Lower leg skin (tissue), 4 donors: Measurements from ENCODE around the gene FTH1. TPM values are rescaled to one million over a fixed set of nuclear protein-coding genes. Genes with fewer than 3 reads are reported as not detected.

Experiments used
- DNase-seq, 2 donors: peaks; one replicate each; pipeline ENCODE4 v3.0.0-alpha.2; 2019; ENCODE audit warnings: low spot score in 2 of 2
- H3K4me3 ChIP-seq: fragments of 200-600 bp; sonication (generic); 2 replicates; pipeline ENCODE4 v1.5.1; 2017; ENCODE audit warnings: mild to moderate bottlenecking, low read depth; ENCODE audit not compliant: poor library complexity, severe bottlenecking
- POLR2A ChIP-seq, 2 donors: fragments of 450-650 bp; IDR thresholded peaks; one replicate each; pipeline ENCODE4 v1.6.1; 2016 to 2017; ENCODE audit warnings: antibody characterized with exemption in 2 of 2, mild to moderate bottlenecking in 1 of 2, moderate library complexity in 1 of 2
- WGBS, 2 donors: methylation state at CpG; one replicate each; pipeline ENCODE4 v1.1.5; 2018; 5-methylcytosine and 5-hydroxymethylcytosine counted together
- intact Hi-C: fragments of 100-400 bp; cut with DNase I; formaldehyde crosslinking; loops from one replicate; pipeline ENCODE4 v1.15.0; 2023; ENCODE audit warnings: low total_unique reads
- total RNA-seq, 4 donors: library from RNA; depleted of rRNA; stranded (reverse); fragments of >200 nt; gene quantifications; one replicate each; pipeline ENCODE4 v1.1.0, GENCODE V29; 2016
- TF ChIP-seq, protein P1 (sequence below), 3 donors: fragments of 450-650 bp; IDR thresholded peaks; one replicate each; pipeline ENCODE4 v1.5.1; 2016; ENCODE audit warnings: antibody characterized with exemption in 3 of 3, mild to moderate bottlenecking in 3 of 3, moderate library complexity in 2 of 3

FTH1 gene
- total RNA-seq, 4 donors from 2014 or later = 583 to 1,081 (median 634) TPM

DNA sequence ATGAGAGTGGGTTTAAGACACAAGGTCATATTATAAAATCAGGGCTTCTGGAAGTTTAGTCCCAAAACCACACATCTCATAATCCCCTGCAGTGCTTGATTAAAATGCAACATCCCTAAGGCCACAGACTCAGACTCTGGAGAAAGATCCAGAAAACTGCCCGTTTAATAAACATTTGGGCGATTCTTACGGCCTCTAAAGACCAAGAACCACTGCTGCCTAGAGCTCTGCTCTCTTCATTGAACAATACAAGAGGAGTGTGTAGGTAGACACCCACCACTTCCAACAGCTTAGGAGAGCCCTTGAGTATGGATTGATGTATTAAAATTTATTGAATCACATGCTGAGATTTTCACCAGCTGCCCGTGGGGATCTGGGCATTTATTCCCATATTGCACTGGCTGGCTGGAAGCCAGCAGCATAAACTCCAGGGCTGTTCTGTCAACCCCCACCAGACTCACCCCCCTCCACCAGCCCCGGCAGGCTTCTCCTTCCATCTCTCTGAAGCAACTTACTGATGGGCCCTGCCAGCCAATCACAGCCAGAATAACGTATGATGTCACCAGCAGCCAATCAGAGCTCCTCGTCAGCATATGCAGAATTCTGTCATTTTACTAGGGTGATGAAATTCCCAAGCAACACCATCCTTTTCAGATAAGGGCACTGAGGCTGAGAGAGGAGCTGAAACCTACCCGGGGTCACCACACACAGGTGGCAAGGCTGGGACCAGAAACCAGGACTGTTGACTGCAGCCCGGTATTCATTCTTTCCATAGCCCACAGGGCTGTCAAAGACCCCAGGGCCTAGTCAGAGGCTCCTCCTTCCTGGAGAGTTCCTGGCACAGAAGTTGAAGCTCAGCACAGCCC lies 18.0 kb downstream of the FTH1 start:
- H3K4me3 ChIP-seq = no peak overlapping the region
- WGBS, 2 donors = 36 to 47% methylated on average over 9 of the region's 9 CpGs
- peak; percentile 82 to 95 for DNase-seq
- intact Hi-C loops = loop anchor here (5.0 kb wide), 1 partner anchor 52 kb away; no protein-coding TSS in a partner anchor
- no peak for TF ChIP-seq POLR2A (IDR thresholded peaks at IDR 0.05)
- TF ChIP-seq, protein P1, sequence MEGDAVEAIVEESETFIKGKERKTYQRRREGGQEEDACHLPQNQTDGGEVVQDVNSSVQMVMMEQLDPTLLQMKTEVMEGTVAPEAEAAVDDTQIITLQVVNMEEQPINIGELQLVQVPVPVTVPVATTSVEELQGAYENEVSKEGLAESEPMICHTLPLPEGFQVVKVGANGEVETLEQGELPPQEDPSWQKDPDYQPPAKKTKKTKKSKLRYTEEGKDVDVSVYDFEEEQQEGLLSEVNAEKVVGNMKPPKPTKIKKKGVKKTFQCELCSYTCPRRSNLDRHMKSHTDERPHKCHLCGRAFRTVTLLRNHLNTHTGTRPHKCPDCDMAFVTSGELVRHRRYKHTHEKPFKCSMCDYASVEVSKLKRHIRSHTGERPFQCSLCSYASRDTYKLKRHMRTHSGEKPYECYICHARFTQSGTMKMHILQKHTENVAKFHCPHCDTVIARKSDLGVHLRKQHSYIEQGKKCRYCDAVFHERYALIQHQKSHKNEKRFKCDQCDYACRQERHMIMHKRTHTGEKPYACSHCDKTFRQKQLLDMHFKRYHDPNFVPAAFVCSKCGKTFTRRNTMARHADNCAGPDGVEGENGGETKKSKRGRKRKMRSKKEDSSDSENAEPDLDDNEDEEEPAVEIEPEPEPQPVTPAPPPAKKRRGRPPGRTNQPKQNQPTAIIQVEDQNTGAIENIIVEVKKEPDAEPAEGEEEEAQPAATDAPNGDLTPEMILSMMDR (IDR thresholded peaks at IDR 0.05) = no peak

DNA sequence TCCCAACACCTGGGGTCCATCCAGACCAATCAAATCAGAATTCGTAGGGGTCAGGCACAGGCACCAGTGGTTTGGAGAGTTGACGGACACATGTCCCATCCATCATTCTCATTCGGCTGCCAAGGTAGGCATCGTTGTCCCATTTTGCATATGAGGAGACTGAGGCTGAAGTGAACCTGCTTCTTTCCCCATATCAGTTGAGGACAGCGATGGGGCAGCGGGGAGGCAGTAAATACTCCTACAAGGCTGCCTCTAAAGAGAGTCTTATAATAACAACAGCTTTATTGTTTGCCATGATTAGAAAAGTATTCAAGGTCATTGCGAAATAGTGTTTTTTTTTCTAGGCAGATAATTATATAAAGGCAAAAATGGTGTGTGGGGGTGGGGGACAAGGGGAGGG lies 18.9 kb downstream of the FTH1 start:
- no peak for TF ChIP-seq POLR2A (IDR thresholded peaks at IDR 0.05)
- TF ChIP-seq, protein P1 (IDR thresholded peaks at IDR 0.05) = no peak
- 82 to 85% methylated on average over 7 of the region's 7 CpGs for WGBS, 2 donors
- no peak overlapping the region for H3K4me3 ChIP-seq
- DNase-seq = no peak
- intact Hi-C loops = loop anchor here (5.0 kb wide), 1 partner anchor 51 kb away; no protein-coding TSS in a partner anchor

DNA sequence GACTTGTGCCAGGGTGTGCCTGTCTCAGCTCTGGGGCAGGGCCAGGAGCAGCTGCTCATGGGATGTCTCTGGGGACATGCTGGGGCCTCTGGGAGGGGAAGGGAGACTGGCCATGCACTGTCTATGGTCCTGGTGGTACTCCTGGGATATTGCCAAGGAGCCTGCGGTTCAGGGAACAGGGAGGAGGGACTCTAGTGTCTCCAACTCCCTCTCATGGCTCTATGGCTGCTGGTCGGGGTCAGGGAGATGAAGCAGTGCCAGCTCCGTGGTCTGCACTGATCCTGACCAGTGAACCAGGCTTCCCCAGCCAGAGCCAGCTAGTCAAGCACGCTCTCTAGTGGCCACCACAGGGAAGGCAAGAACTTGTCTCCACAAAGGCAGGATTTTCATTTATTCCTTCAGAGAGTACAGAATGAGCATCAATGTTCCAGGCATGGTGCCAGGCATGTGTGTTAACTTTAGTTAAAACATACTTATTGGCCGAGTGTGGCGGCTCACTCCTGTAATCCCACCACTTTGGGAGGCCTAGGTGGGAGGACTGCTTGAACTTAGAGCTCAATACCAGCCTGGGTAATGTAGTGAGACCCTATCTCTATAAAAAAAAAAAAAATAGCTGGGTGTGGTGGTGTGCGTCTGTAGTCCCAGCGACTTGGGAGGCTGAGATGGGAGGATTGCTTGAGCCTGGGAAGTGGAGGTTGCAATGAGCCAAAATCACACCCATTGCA lies 19.8 kb downstream of the FTH1 start:
- no peak overlapping the region for H3K4me3 ChIP-seq
- intact Hi-C loops = loop anchor here (5.0 kb wide), 1 partner anchor 50 kb away; no protein-coding TSS in a partner anchor
- WGBS, 2 donors = 7 to 8% methylated on average over 7 to 8 of the region's 8 CpGs
- no peak for TF ChIP-seq POLR2A (IDR thresholded peaks at IDR 0.05)
- TF ChIP-seq, protein P1 (IDR thresholded peaks at IDR 0.05) = peak in 1 of 3 donors; percentile 80
- peak; percentile 92 to 98 for DNase-seq

DNA sequence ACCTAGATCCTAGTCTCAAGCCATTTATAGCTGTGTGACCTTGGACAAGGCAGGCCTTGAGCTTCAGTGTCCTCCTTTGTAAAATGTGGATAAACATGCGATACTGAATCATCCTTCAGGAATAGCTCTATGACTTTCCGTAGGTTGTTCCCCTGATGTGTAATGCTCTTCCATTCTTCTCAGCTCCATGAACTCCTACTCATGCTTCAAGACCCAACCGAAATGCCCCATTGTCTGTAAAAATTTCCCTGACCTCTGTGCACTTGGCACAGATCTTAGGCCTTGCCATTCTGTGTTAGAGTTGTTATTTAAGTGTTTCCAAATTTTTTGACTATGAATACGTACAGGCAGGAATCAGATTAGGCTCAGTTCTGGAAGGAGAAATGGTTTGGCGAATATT lies 20.5 kb downstream of the FTH1 start:
- no peak for TF ChIP-seq POLR2A (IDR thresholded peaks at IDR 0.05)
- TF ChIP-seq, protein P1 (IDR thresholded peaks at IDR 0.05) = no peak
- 93 to 96% methylated on average over 5 of the region's 5 CpGs for WGBS, 2 donors
- DNase-seq = no peak
- intact Hi-C loops = loop anchor here (5.0 kb wide), 1 partner anchor 50 kb away; no protein-coding TSS in a partner anchor
- H3K4me3 ChIP-seq = no peak overlapping the region

DNA sequence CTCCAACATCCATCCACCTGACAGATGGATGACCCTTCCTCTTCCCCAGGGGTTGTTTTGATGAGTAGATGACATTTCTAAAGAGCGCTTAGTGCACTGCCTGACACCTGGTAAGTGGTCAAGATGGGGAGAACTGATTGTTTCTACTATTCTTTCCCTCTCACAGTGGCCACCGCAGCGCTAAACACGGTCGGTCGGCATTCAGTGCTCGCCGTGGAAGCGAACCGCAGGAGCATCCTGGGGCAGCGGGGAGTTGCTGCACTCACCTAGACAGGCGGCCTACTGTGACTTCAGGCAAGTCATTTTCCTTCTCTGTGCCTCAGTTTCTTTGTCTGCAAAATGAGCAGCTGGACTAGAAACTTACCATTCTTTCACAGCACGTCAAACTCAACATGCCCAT lies 22.2 kb downstream of the FTH1 start:
- TF ChIP-seq, protein P1 (IDR thresholded peaks at IDR 0.05) = no peak
- TF ChIP-seq POLR2A (IDR thresholded peaks at IDR 0.05) = no peak
- intact Hi-C loops = loop anchor here (5.0 kb wide), 1 partner anchor 48 kb away; no protein-coding TSS in a partner anchor
- no peak overlapping the region for H3K4me3 ChIP-seq
- WGBS, 2 donors = 94% methylated on average over 13 of the region's 13 CpGs
- peak in 1 of 2 donors; percentile 79 for DNase-seq
